Mucosa of rectum (tissue), 2 donors: ENCODE results near the gene AJM1.

Source experiments
- H3K27ac ChIP-seq, 2 donors: one replicate each; pipeline ENCODE4 v1.7.0; 2013; ENCODE audit warnings: inconsistent platforms in 2 of 2, low read depth in 2 of 2, low read length in 2 of 2
- H3K27me3 ChIP-seq, 2 donors: one replicate each; pipeline ENCODE4 v1.7.0; 2013; ENCODE audit warnings: low read length in 2 of 2; ENCODE audit not compliant: control insufficient read depth in 2 of 2, insufficient read depth in 2 of 2
- H3K36me3 ChIP-seq, 2 donors: one replicate each; pipeline ENCODE4 v1.7.0; 2013; ENCODE audit warnings: low read length in 2 of 2; ENCODE audit not compliant: control insufficient read depth in 2 of 2, insufficient read depth in 2 of 2
- H3K4me1 ChIP-seq, 2 donors: one replicate each; pipeline ENCODE4 v1.7.0; 2013; ENCODE audit warnings: low read length in 2 of 2, mild to moderate bottlenecking in 1 of 2; ENCODE audit not compliant: control insufficient read depth in 2 of 2, insufficient read depth in 2 of 2
- H3K4me3 ChIP-seq, 2 donors: one replicate each; pipeline ENCODE4 v1.7.0; 2013; ENCODE audit warnings: low read length in 2 of 2
- H3K9ac ChIP-seq, 2 donors: one replicate each; pipeline ENCODE4 v1.7.0; 2013; ENCODE audit warnings: low read length in 2 of 2, low read depth in 1 of 2, mild to moderate bottlenecking in 1 of 2
- H3K9me3 ChIP-seq, 2 donors: one replicate each; pipeline ENCODE4 v1.7.0; 2013; ENCODE audit warnings: low read length in 2 of 2; ENCODE audit not compliant: control insufficient read depth in 2 of 2
- donor health status: healthy.
- donor health status: Normal muscosa, but diverticular disease.

Gene AJM1

GRCh38 chr9:136807281-136808074 is 34.8 kb upstream of the AJM1 start, which contains the start of gene RABL6:
Gene RABL6, plus strand, starts transcription at chr9:136807948. Its CDS starts 249 bp downstream, at chr9:136808197.
- peak within 1 kb of the TSS; percentile 70 to 75 for H3K4me3 ChIP-seq
- peaks cover 24 to 26% of the 10 kb centered on the region in 2 donors for H3K4me1 ChIP-seq
- no peaks in the 10 kb centered on the region for H3K9me3 ChIP-seq
- peak within 1 kb of the TSS; percentile 89 to 91 for H3K27ac ChIP-seq
- H3K36me3 ChIP-seq = peaks cover 0 to 4% of the 10 kb centered on the region in 2 donors
- H3K9ac ChIP-seq = peak within 1 kb of the TSS; percentile 74 to 84
- H3K27me3 ChIP-seq = no peaks in the 10 kb centered on the region

- Histone ChIP-seq H3K36me3 (peaks cover 0 to 12% of the 10 kb centered on the region in 2 donors), H3K4me1 (peaks cover 24 to 26% of the 10 kb centered on the region in 2 donors), H3K9ac (peak overlapping the region; percentile 74 to 84), H3K27me3 (no peaks in the 10 kb centered on the region), H3K4me3 (peak overlapping the region; percentile 70 to 75), H3K27ac (peak overlapping the region; percentile 63 to 91), H3K9me3 (no peaks in the 10 kb centered on the region)
Observed at GRCh38 chr9:136808075-136808805, 34.0 kb upstream of the AJM1 start.

GRCh38 chr9:136808806-136809158 is 33.5 kb upstream of the AJM1 start:
- Histone ChIP-seq H3K36me3 (peaks cover 0 to 12% of the 10 kb centered on the region in 2 donors), H3K27me3 (no peaks in the 10 kb centered on the region), H3K4me3 (peak overlapping the region; percentile 70 to 75), H3K9me3 (no peaks in the 10 kb centered on the region), H3K4me1 (peaks cover 24 to 26% of the 10 kb centered on the region in 2 donors), H3K9ac (peak overlapping the region; percentile 74 to 84), H3K27ac (peak overlapping the region; percentile 38 to 91)

- no peaks in the 10 kb centered on the region for H3K27me3 ChIP-seq
- no peaks in the 10 kb centered on the region for H3K9me3 ChIP-seq
- H3K4me3 ChIP-seq = no peak overlapping the region
- H3K9ac ChIP-seq = no peak overlapping the region
- H3K4me1 ChIP-seq = peaks cover 4% of the 10 kb centered on the region in 2 donors
- peaks cover 4 to 16% of the 10 kb centered on the region in 2 donors for H3K36me3 ChIP-seq
- H3K27ac ChIP-seq = no peak overlapping the region
Observed at GRCh38 chr9:136814725-136815421, 27.4 kb upstream of the AJM1 start.

- no peak overlapping the region for H3K27ac ChIP-seq
- no peaks in the 10 kb centered on the region for H3K9me3 ChIP-seq
- H3K4me1 ChIP-seq = peaks cover 0 to under 1% of the 10 kb centered on the region in 2 donors
- no peaks in the 10 kb centered on the region for H3K27me3 ChIP-seq
- H3K4me3 ChIP-seq = no peak overlapping the region
- H3K36me3 ChIP-seq = peaks cover 4 to 16% of the 10 kb centered on the region in 2 donors
- H3K9ac ChIP-seq = no peak overlapping the region
Observed at GRCh38 chr9:136815422-136815782, 26.9 kb upstream of the AJM1 start.

GRCh38 chr9:136820971-136821825 is 21.1 kb upstream of the AJM1 start:
- Histone ChIP-seq H3K36me3 (peaks cover 15 to 29% of the 10 kb centered on the region in 2 donors), H3K27ac (no peak overlapping the region), H3K4me1 (no peaks in the 10 kb centered on the region), H3K4me3 (no peak overlapping the region), H3K9ac (peak overlapping the region in 1 of 2 donors; percentile 38), H3K27me3 (no peaks in the 10 kb centered on the region), H3K9me3 (no peaks in the 10 kb centered on the region)

- Histone ChIP-seq H3K27me3 (no peaks in the 10 kb centered on the region), H3K36me3 (peaks cover 23 to 30% of the 10 kb centered on the region in 2 donors), H3K27ac (no peak overlapping the region), H3K9me3 (no peaks in the 10 kb centered on the region), H3K4me1 (no peaks in the 10 kb centered on the region), H3K4me3 (no peak overlapping the region), H3K9ac (no peak overlapping the region)
Observed at GRCh38 chr9:136821826-136822544, 20.3 kb upstream of the AJM1 start.

GRCh38 chr9:136823136-136824046 is 18.9 kb upstream of the AJM1 start:
- Histone ChIP-seq H3K27me3 (no peaks in the 10 kb centered on the region), H3K9ac (no peak overlapping the region), H3K9me3 (no peaks in the 10 kb centered on the region), H3K27ac (no peak overlapping the region), H3K4me3 (no peak overlapping the region), H3K4me1 (no peaks in the 10 kb centered on the region), H3K36me3 (peaks cover 27 to 33% of the 10 kb centered on the region in 2 donors)
